Islet precursor cell (in vitro differentiated cells): ENCODE measurements around the gene TYRP1.
"Not testable (repeated sequence)": the region's sequence is repeated elsewhere in the genome, so short reads cannot be mapped to it uniquely, and the experiment has no call there.

ENCODE experiments used
- DNase-seq: peaks from one replicate; pipeline ENCODE4 v3.0.0-alpha.2; 2018

The TYRP1 gene

GRCh38 chr9:12693141-12693540 is at the start of gene TYRP1:
TSS of gene TYRP1 (plus strand) at chr9:12693385. CDS start at chr9:12693997, 612 bp downstream.
- DNase-seq, result no peak

DNA sequence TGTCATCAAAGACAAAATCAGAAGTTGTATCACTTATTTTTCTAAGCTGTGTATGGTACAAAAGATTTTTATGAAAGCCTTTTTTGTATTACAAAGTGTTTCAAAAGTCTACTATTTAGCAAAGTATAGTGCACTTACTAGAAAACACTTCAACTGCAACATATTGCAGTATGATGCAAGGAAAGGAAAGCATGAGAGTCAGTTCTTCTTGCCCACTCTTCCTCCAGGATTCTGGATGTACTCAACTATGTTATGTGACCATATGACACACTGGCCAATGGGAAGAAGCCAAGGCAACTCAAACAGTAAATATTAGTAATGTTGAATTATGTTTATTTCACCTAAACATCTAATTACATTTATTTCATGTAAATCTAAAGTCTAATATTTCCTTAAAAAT is 49.5 kb upstream of the TYRP1 start:
- DNase-seq, result no peak

DNA sequence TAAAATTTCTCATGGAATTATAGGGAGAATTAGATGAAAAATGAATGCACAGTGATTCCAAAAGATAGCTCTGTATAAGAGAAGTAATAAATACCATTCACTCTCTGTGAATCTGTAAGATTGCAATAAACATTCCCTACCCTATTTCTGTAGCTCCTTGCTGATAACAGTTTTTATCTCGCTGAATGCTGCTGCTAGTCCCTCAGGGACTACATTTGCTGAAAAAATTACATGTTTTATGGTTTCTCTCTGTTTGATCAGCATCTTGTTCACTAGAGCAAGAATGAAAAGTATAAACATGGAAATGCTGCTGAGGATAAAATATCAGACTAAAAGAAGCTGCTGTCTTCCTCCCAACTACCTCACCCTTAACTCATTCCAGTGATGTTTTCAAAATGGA is 44.3 kb upstream of the TYRP1 start:
- no peak for DNase-seq

- DNase-seq, result no peak
These were observed 42.1 kb upstream of the TYRP1 start for GRCh38 chr9:12651125-12651524.

DNA sequence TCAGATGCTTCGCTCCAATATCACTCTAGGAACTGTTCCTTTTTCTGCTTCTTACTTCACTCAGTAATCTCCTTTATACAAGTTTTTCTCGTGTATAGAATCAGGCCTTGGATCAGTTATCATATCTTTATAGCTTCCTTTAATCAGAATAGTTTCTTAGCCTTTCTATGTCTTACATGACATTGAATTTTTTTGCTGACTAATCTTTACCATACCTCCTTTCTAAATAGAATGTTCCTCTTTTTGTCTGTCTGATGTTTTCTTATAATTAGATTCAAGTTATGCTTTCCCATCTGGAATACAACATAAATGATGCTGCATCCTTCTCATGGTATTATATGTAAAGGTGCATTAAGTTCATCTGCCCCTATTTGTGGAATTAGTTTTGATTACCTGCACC is 40.2 kb upstream of the TYRP1 start:
- no peak for DNase-seq

- DNase-seq, result no peak
These were observed 36.4 kb upstream of the TYRP1 start for GRCh38 chr9:12656803-12657202.

DNA sequence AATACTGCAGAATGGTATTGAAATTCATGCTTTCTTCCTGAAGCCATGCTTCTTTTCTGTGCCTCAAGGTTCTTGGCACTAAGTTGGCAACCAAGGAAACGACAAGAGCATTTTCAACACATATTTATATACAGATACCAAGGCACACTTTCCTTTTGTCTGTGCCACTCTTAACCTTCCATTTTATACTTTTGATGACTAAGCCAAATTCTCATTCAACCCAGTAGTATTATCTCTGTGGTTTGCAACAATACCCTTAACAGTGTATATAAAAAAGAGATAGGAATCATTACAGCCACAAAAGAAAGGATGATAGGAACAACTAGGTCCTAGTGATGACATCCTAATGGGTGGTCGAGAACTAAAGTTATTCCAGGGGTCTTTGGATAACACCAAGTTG is 36.0 kb upstream of the TYRP1 start:
- DNase-seq, result no peak

DNA sequence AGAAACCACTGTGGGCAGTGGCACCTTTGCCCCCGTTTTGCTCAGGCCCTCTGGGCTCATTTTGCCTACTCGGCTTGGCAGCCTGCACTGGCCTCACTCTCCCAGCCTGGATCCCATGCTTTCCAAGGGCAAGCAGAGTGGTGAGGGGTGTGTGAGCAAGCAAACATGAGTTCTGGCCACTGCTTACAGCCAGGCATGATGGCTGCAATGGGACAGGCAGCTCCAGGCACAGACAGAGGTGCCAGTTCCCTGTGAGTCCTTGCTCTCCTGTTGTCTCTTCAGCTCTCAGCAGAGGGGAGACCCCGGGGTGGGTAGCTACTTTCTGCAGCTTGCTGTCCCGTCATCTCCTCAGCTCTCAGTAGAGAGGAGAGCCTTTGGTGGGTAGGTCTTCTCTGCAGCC is 35.2 kb upstream of the TYRP1 start:
- no peak for DNase-seq

GRCh38 chr9:12658531-12659209 is 34.5 kb upstream of the TYRP1 start:
- no peak for DNase-seq

DNA sequence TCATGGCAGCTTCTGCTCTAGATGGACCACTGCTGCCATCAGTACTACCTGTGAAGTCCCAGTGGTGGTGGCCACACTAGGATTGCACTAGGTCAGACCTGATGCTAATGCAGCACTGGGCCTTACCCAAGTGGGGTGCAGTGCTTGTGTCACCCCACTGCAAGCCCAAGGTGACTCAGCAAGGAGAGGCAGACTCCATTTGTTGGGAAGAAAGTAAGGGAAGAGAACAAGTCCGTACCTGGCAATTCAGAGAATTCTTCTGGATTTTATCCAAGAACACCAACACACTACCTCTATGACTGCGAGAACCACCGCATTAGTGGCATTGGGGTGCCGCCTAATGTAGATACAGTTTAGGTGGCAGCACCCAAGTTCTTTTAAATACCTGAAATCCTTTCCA is 34.0 kb upstream of the TYRP1 start:
- DNase-seq, result no peak

DNA sequence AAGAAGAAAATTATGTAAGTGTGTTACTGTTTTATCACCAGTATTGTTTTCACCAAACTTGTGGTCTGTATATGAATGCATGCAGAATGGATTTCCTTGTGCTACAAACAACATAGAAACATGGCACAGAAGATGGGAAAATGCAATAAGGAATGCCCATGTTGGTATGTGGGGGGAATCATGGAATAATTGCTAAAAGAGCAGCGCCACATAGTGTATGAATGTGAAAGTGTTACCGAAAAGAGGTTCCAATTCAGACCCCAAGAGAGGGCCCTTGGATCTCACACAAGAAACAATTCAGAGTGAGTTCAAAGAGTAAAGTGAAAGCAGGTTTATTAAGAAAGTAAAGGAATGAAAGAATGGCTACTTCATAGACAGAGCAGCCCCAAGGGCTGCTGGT is 26.4 kb upstream of the TYRP1 start:
- no peak for DNase-seq

GRCh38 chr9:12667892-12668291 is 25.3 kb upstream of the TYRP1 start:
- no peak for DNase-seq

DNA sequence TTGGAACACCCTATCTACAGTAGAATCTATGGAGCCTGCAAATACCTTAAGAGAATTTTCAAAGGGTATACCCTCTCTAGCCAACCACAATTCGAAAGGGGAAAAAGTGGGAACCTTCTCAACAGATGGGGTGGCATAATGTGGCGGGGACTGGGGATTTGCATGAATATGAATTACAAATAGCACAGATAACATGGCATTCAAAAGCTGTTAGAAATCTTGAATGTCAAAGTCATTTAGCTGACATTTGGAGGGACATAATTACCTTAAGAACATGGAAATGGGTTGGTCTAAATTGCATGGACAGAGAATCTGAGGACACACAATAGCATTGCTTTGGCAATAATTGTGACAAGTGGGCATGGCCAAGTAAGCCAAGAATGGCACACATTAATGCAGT is 23.2 kb upstream of the TYRP1 start:
- no peak for DNase-seq

GRCh38 chr9:12674961-12675360 is 18.2 kb upstream of the TYRP1 start:
- DNase-seq, result no peak

GRCh38 chr9:12677462-12678126 is 15.6 kb upstream of the TYRP1 start:
- not testable (repeated sequence) for DNase-seq

DNA sequence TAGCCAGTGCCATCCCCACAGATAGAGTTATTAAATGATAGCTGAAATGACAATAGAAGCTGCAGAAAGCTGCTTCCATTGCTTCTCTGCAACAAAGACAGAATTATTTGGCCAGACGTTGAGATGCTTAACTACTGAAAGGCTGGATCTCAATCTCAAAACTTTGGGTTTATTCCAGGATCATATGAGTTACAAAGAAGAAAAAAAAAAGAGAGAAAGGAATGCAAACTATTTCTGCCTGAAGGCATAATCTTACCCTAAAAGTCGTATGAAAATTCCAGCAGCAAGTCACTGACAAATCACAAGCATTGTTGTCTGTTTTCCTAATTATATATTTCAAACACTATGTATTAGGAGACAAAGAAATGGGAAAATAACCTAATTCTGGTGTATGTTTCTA is 12.8 kb upstream of the TYRP1 start:
- no peak for DNase-seq

- DNase-seq, result no peak
These were observed 12.4 kb upstream of the TYRP1 start for GRCh38 chr9:12680757-12681156.

DNA sequence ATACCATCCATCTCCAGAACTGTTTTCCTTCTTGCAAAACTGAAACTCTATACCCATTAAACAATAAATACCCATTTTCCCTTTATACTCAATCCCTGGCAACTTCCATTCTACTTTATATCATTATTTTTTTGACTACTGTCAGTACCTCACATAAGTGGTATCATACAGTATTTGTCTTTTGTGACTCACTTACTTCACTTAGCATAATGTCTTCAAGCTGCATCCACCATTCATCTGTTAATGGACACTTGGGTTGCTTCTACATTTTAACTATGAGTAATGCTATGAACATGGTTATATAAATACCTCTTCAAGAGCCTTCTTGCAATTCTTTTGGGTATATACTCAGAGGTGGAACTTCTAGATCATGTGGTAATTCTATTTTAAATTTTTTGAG is 11.6 kb upstream of the TYRP1 start:
- DNase-seq, result no peak

- no peak for DNase-seq
These were observed 8.2 kb upstream of the TYRP1 start for GRCh38 chr9:12684974-12685373.

- DNase-seq, result no peak
These were observed 4.0 kb upstream of the TYRP1 start for GRCh38 chr9:12689233-12689632.

GRCh38 chr9:12694013-12694412 is 828 bp downstream of the TYRP1 start:
- no peak for DNase-seq

GRCh38 chr9:12695474-12695873 is 2.3 kb downstream of the TYRP1 start:
- no peak for DNase-seq

- no peak for DNase-seq
These were observed 3.9 kb downstream of the TYRP1 start for GRCh38 chr9:12696931-12697622.

DNA sequence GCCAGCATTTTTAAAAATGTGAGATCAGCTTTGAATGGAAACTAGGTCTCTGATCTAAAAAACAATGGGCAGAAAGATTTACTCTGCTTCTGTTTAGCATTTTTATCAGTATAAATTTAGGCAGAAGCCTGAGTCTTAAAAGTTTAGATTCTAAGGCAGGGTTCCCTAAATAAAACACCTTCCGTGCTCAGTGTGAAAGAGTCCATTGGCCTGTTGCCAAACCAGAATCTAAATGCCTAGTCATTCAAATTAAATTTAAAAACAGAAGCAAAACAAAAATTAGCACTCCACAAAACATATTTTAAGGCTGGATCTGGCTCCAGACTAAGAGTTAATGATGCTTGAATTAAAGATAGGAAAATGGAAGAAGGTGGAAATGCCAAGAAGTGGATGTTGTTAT is 4.5 kb downstream of the TYRP1 start:
- no peak for DNase-seq
